Liver (tissue), 9 donors: ENCODE measurements around the gene MIP. TPM values are rescaled to one million over a fixed set of nuclear protein-coding genes. Genes with fewer than 3 reads are reported as not detected.

ENCODE experiments used
- DNase-seq: peaks from one replicate; pipeline ENCODE4 v3.0.0-alpha.2; 2017; ENCODE audit warnings: low spot score
- H3K27ac ChIP-seq, 2 donors: one replicate each; pipeline ENCODE4 v1.7.0; 2013; ENCODE audit warnings: inconsistent platforms in 2 of 2, low read length in 2 of 2, control low read depth in 1 of 2, low read depth in 1 of 2, mild to moderate bottlenecking in 1 of 2
- H3K27me3 ChIP-seq, 4 donors: one replicate each; pipeline versions ENCODE4 v1.6.1 to v1.7.0; 2013; ENCODE audit warnings: low read length in 3 of 4, inconsistent platforms in 1 of 4, mild to moderate bottlenecking in 1 of 4, moderate library complexity in 1 of 4; ENCODE audit not compliant: control insufficient read depth in 4 of 4, insufficient read depth in 4 of 4
- H3K36me3 ChIP-seq, 4 donors: one replicate each; pipeline versions ENCODE4 v1.6.1 to v1.7.0; 2013; ENCODE audit warnings: low read length in 3 of 4, mild to moderate bottlenecking in 3 of 4, low read depth in 1 of 4, moderate library complexity in 1 of 4; ENCODE audit not compliant: control insufficient read depth in 4 of 4, insufficient read depth in 3 of 4
- H3K4me1 ChIP-seq, 4 donors: one replicate each; pipeline versions ENCODE4 v1.6.1 to v1.7.0; 2013; ENCODE audit warnings: low read length in 3 of 4, mild to moderate bottlenecking in 3 of 4, moderate library complexity in 1 of 4; ENCODE audit not compliant: control insufficient read depth in 4 of 4, insufficient read depth in 4 of 4
- H3K4me3 ChIP-seq, 3 donors: one replicate each; pipeline versions ENCODE4 v1.6.1 to v1.7.0; 2013; ENCODE audit warnings: low read length in 3 of 3, control low read depth in 1 of 3, low read depth in 1 of 3, mild to moderate bottlenecking in 1 of 3
- H3K9ac ChIP-seq, 2 donors: one replicate each; pipeline ENCODE4 v1.7.0; 2013; ENCODE audit warnings: low read length in 2 of 2, mild to moderate bottlenecking in 2 of 2, moderate library complexity in 2 of 2, control low read depth in 1 of 2, low read depth in 1 of 2
- H3K9me3 ChIP-seq, 4 donors: one replicate each; pipeline versions ENCODE4 v1.6.1 to v1.7.0; 2013; ENCODE audit warnings: low read length in 3 of 4; ENCODE audit not compliant: control insufficient read depth in 4 of 4
- ATF3 ChIP-seq: IDR thresholded peaks from 2 replicates; pipeline ENCODE4 v1.6.1; 2016; ENCODE audit warnings: antibody characterized with exemption
- EGR1 ChIP-seq, 2 donors: IDR thresholded peaks; 2 replicates each; pipeline ENCODE4 v1.6.1; 2016 to 2018; ENCODE audit warnings: antibody characterized with exemption in 2 of 2, low read depth in 2 of 2
- FOXA1 ChIP-seq: IDR thresholded peaks from 2 replicates; pipeline ENCODE4 v1.6.1; 2016; ENCODE audit warnings: antibody characterized with exemption
- FOXA2 ChIP-seq: IDR thresholded peaks from 2 replicates; pipeline ENCODE4 v1.6.1; 2016; ENCODE audit warnings: antibody characterized with exemption
- GABPA ChIP-seq, 2 donors: IDR thresholded peaks in 1 of 2; conservative IDR thresholded peaks in 1 of 2; 2 replicates each; pipeline ENCODE4 v1.6.1; 2016; ENCODE audit warnings: antibody characterized with exemption in 2 of 2, mild to moderate bottlenecking in 1 of 2, moderate library complexity in 1 of 2
- HNF4A ChIP-seq, 2 donors: conservative IDR thresholded peaks; 2 replicates each; pipeline ENCODE4 v1.6.1; 2016; ENCODE audit warnings: antibody characterized with exemption in 2 of 2, mild to moderate bottlenecking in 2 of 2
- HNF4G ChIP-seq: IDR thresholded peaks from 2 replicates; pipeline ENCODE4 v1.6.1; 2016; ENCODE audit warnings: antibody characterized with exemption
- JUND ChIP-seq, 2 donors: IDR thresholded peaks; 2 replicates each; pipeline ENCODE4 v1.6.1; 2016; ENCODE audit warnings: antibody characterized with exemption in 2 of 2
- MAX ChIP-seq: IDR thresholded peaks from 2 replicates; pipeline ENCODE4 v1.6.1; 2016; ENCODE audit warnings: antibody characterized with exemption
- NR2F2 ChIP-seq: IDR thresholded peaks from 2 replicates; pipeline ENCODE4 v1.6.1; 2016; ENCODE audit warnings: antibody characterized with exemption
- RAD21 ChIP-seq, 2 donors: IDR thresholded peaks; 2 replicates each; pipeline ENCODE4 v1.6.1; 2016; ENCODE audit warnings: antibody characterized with exemption in 2 of 2, mild to moderate bottlenecking in 2 of 2
- REST ChIP-seq: IDR thresholded peaks from 2 replicates; pipeline ENCODE4 v1.6.1; 2016; ENCODE audit warnings: antibody characterized with exemption, mild to moderate bottlenecking
- SP1 ChIP-seq: IDR thresholded peaks from 2 replicates; pipeline ENCODE4 v1.6.1; 2018; ENCODE audit warnings: antibody characterized with exemption, mild to moderate bottlenecking
- TAF1 ChIP-seq: conservative IDR thresholded peaks from 2 replicates; pipeline ENCODE4 v1.6.1; 2016; ENCODE audit warnings: antibody characterized with exemption, mild to moderate bottlenecking
- YY1 ChIP-seq: IDR thresholded peaks from 2 replicates; pipeline ENCODE4 v1.6.1; 2016; ENCODE audit warnings: antibody characterized with exemption, mild to moderate bottlenecking
- ZBTB33 ChIP-seq: IDR thresholded peaks from 2 replicates; pipeline ENCODE4 v1.6.1; 2016; ENCODE audit warnings: antibody characterized with exemption
- WGBS: extraction: QIAGEN DNeasy Blood & Tissue Kit; methylation state at CpG from one replicate; pipeline ENCODE4 v1.1.7; 2013; 5-methylcytosine and 5-hydroxymethylcytosine counted together
- polyA plus RNA-seq, 2 donors: library from polyadenylated mRNA; stranded (reverse) in 1 of 2; unstranded in 1 of 2; fragments of 200-250 nt in 1 of 2; fragments of >200 nt in 1 of 2; fragmentation: Nextera tagmentation in 1 of 2; extraction: Ambion mirVana in 1 of 2; gene quantifications; one replicate each; pipeline versions ENCODE4 v1.2.1 to v1.2.3, GENCODE V29; 2013 to 2015
- total RNA-seq, 2 donors: library from RNA; depleted of rRNA; stranded (reverse); fragments of >200 nt; gene quantifications; one replicate each; pipeline ENCODE4 v1.2.3, GENCODE V29; 2014
- donor health status: healthy.
- donor health status: healthy.
- donor health status: healthy.
- donor health status: healthy.
- donor health status: healthy.

Gene MIP
- total and polyA plus RNA-seq, 4 donors, result 0.09 to 0.60 (median 0.39) TPM

- Histone ChIP-seq H3K9me3 (no peaks in the 10 kb centered on the region), H3K36me3 (peaks cover 7 to 45% (median 26%) of the 10 kb centered on the region in 4 donors), H3K4me3 (no peak overlapping the region), H3K27me3 (no peaks in the 10 kb centered on the region), H3K27ac (no peak overlapping the region), H3K9ac (no peak overlapping the region), H3K4me1 (peaks cover 0 to 4% (median 0%) of the 10 kb centered on the region in 4 donors)
- no peak for TF ChIP-seq SP1
- no peak for TF ChIP-seq HNF4A (conservative IDR thresholded peaks at IDR 0.05)
- no peak for TF ChIP-seq ATF3
- no peak for DNase-seq
- 75% methylated on average over 6 of the region's 6 CpGs for WGBS
Observed at GRCh38 chr12:56420411-56420810, 34.0 kb downstream of the MIP start.

- H3K9ac ChIP-seq, result no peak overlapping the region
- peaks cover 5 to 30% (median 17%) of the 10 kb centered on the region in 4 donors for H3K36me3 ChIP-seq
- H3K9me3 ChIP-seq, result no peaks in the 10 kb centered on the region
- DNase-seq, result no peak
- no peak overlapping the region for H3K4me3 ChIP-seq
- WGBS, result 99% methylated on average over 11 of the region's 11 CpGs
- no peaks in the 10 kb centered on the region for H3K27me3 ChIP-seq
- peaks cover 0 to 4% (median 0%) of the 10 kb centered on the region in 4 donors for H3K4me1 ChIP-seq
- no peak for TF ChIP-seq EGR1 (IDR thresholded peaks at IDR 0.05; ENCODE audit: low read depth in 2 of 2)
- TF ChIP-seq JUND (IDR thresholded peaks at IDR 0.05), result no peak
- TF ChIP-seq FOXA1, result no peak
- TF ChIP-seq HNF4G, result no peak
- no peak for TF ChIP-seq MAX
- no peak for TF ChIP-seq REST
- no peak for TF ChIP-seq RAD21 (IDR thresholded peaks at IDR 0.05)
- TF ChIP-seq YY1, result no peak
- no peak for TF ChIP-seq SP1
- no peak for TF ChIP-seq GABPA (IDR thresholded peaks at IDR 0.05 in 1 of 2, conservative IDR thresholded peaks at IDR 0.05 in 1 of 2)
- no peak for TF ChIP-seq FOXA2
- no peak for TF ChIP-seq NR2F2
- no peak for TF ChIP-seq TAF1
- TF ChIP-seq ZBTB33, result no peak
- H3K27ac ChIP-seq, result no peak overlapping the region
Observed at GRCh38 chr12:56417739-56418138, 36.7 kb downstream of the MIP start.
